Panc1 (cell line): ENCODE data around the gene PDIK1L. TPM values are rescaled to one million over a fixed set of nuclear protein-coding genes. Genes with fewer than 3 reads are reported as not detected.
A peak's percentile ranks its signal among the peaks of the same experiment; 100 is the strongest.

Experiments used
- ATAC-seq: fragments of 200-7000 bp; cut with Tn5 transposase; 2 replicates; pipeline ENCODE4 v1.9.1; 2020; ENCODE audit warnings: mild to moderate bottlenecking, moderate library complexity
- Bru-seq: library from RNA; stranded (reverse); fragments of 400-500 nt; gene quantifications from one replicate; lab custom pipeline; 2021; lab: Mats Ljungman, UMichigan
- BruChase-seq, 2 experiments: library from RNA; stranded (reverse); fragments of 400-500 nt; gene quantifications; one replicate each; lab custom pipeline; 2021; lab: Mats Ljungman, UMichigan
- BruUV-seq: library from RNA; stranded (reverse); fragments of 400-500 nt; replicated peaks from 2 replicates; lab custom pipeline; 2021; lab: Mats Ljungman, UMichigan
- CTCF ChIA-PET: fragments of 300-600 bp; sonication (Branson Sonifier 250); formaldehyde crosslinking; loops from one replicate; lab custom pipeline; 2022; ENCODE audit warnings: antibody characterized with exemption; lab: Charles Lee
- POLR2A ChIA-PET: fragments of 300-600 bp; sonication (Branson Sonifier 250); formaldehyde crosslinking; loops from one replicate; lab custom pipeline; 2022; ENCODE audit warnings: antibody characterized with exemption; lab: Charles Lee
- DNase-seq: peaks from one replicate; pipeline ENCODE4 v3.0.0-alpha.2; 2010; ENCODE audit warnings: low read depth, low spot score
- H3K27ac ChIP-seq: 2 replicates; pipeline ENCODE4 v1.5.1; 2011; ENCODE audit warnings: mild to moderate bottlenecking, low read length, inconsistent platforms
- H3K27me3 ChIP-seq: fragments of 200-500 bp; sonication (Bioruptor generic); 2 replicates; pipeline ENCODE4 v1.6.0; 2014; ENCODE audit warnings: low read length, inconsistent platforms; ENCODE audit not compliant: control insufficient read depth, insufficient read depth
- H3K36me3 ChIP-seq: fragments of 200-500 bp; sonication (Bioruptor generic); 2 replicates; pipeline ENCODE4 v1.5.1; 2014; ENCODE audit warnings: inconsistent platforms, mild to moderate bottlenecking, low read length, moderate library complexity; ENCODE audit not compliant: control insufficient read depth, insufficient read depth
- H3K4me1 ChIP-seq: 2 replicates; pipeline ENCODE4 v1.5.1; 2011; ENCODE audit warnings: inconsistent platforms, mild to moderate bottlenecking, low read length, moderate library complexity; ENCODE audit not compliant: control insufficient read depth, insufficient read depth
- H3K4me3 ChIP-seq, 2 experiments: 2 replicates each; pipeline ENCODE4 v1.5.1; 2011 to 2012; ENCODE audit warnings: low read depth in 2 of 2, low read length in 2 of 2, mild to moderate bottlenecking in 2 of 2, inconsistent platforms in 1 of 2, moderate library complexity in 1 of 2
- H3K9me3 ChIP-seq: fragments of 200-500 bp; sonication (Bioruptor generic); 2 replicates; pipeline ENCODE4 v1.5.1; 2014; ENCODE audit warnings: low read depth, mild to moderate bottlenecking, inconsistent platforms, low read length, moderate library complexity; ENCODE audit not compliant: control insufficient read depth, insufficient read depth
- CTCF ChIP-seq: fragments of 450-650 bp; IDR thresholded peaks from 2 replicates; pipeline ENCODE4 v1.5.1; 2017; ENCODE audit warnings: mild to moderate bottlenecking
- POLR2AphosphoS5 ChIP-seq: IDR thresholded peaks from 2 replicates; pipeline ENCODE4 v1.6.1; 2012; ENCODE audit warnings: mild to moderate bottlenecking, low read depth, low read length, moderate library complexity
- REST ChIP-seq, 2 experiments: IDR thresholded peaks; 2 replicates each; pipeline ENCODE4 v1.6.1; 2011 to 2012; ENCODE audit warnings: low read depth in 2 of 2, control low read depth in 1 of 2, low read length in 1 of 2, mild to moderate bottlenecking in 1 of 2, moderate library complexity in 1 of 2; ENCODE audit not compliant: insufficient read depth in 1 of 2
- SIN3A ChIP-seq: IDR thresholded peaks from 2 replicates; pipeline ENCODE4 v1.6.1; 2012; ENCODE audit warnings: low read depth, mild to moderate bottlenecking, low read length, moderate library complexity, borderline replicate concordance; ENCODE audit not compliant: insufficient read depth
- TCF7L2 ChIP-seq: IDR thresholded peaks from 2 replicates; pipeline ENCODE4 v1.6.1; 2011; ENCODE audit warnings: mild to moderate bottlenecking, low read depth, low read length, inconsistent platforms
- in situ Hi-C: cut with HindIII; loops from 2 replicates; pipeline ENCODE4 v1.10.0; 2016; ENCODE audit warnings: low sequenced_read_pairs, low pct_unique_long_range_greater_than_20kb
- intact Hi-C: fragments of 100-400 bp; cut with micrococcal nuclease; formaldehyde crosslinking; loops from one replicate; pipeline ENCODE4 v1.10.0; 2022; ENCODE audit not compliant: unreplicated experiment
- long read RNA-seq: library from polyadenylated mRNA; unstranded; transcript quantifications from one replicate; pipeline ENCODE4 v2.0.0, GENCODE V29; 2021; ENCODE audit not compliant: unreplicated experiment
- polyA plus RNA-seq: library from polyadenylated mRNA; unstranded; fragments of >200 nt; gene quantifications from one replicate; pipeline ENCODE4 v1.2.1, GENCODE V29; 2012; ENCODE audit warnings: missing spikeins; ENCODE audit not compliant: insufficient read length
- total RNA-seq: library from RNA; stranded (reverse); gene quantifications from one replicate; pipeline ENCODE4 v1.2.1, GENCODE V29; 2021; ENCODE audit not compliant: unreplicated experiment

The PDIK1L gene
- total RNA-seq (8.0 TPM), Bru-seq, nascent RNA (percentile 67 among the genes with signal in this experiment), BruChase-seq, experiment 1, labeled RNA remaining after a 2-hour chase (percentile 79 among the genes with signal in this experiment), BruChase-seq, experiment 2, labeled RNA remaining after a 6-hour chase (percentile 53 among the genes with signal in this experiment)
- polyA plus RNA-seq: 1.7 TPM
- long read RNA-seq, full-length matches to known transcripts: 24 of 28 reads
- long read RNA-seq, partial matches to known transcripts: 1 of 28 reads
- long read RNA-seq, other reads (novel, unspliced or antisense): 3 of 28 reads

GRCh38 chr1:26111530-26112406 lies at the start of gene PDIK1L:
TSS of gene PDIK1L (plus strand) at chr1:26111824. CDS start at chr1:26114309, 2,485 bp downstream.
- ATAC-seq (peak; percentile 91), DNase-seq (peak; percentile 68)
- Histone ChIP-seq H3K36me3 (peaks cover 2% of the 10 kb centered on the region), H3K4me3 (peak within 1 kb of the TSS; percentile 85 to 94), H3K4me1 (peaks cover 17% of the 10 kb centered on the region), H3K27me3 (no peaks in the 10 kb centered on the region), H3K27ac (peak within 1 kb of the TSS; percentile 83), H3K9me3 (no peaks in the 10 kb centered on the region)
- TF ChIP-seq CTCF (no peak), TCF7L2 (no peak; the same call in 1 of the 2 replicates), SIN3A (peak; percentile 96; the same call in 1 of the 2 replicates), REST (IDR thresholded peaks at IDR 0.05; ENCODE audit: insufficient read depth in 1 of 2, low read depth in 2 of 2, low read length in 1 of 2) (0 out of 4 replicates have a peak, but pooled peaks of 1 of the 2 experiments have one; percentile 11), POLR2AphosphoS5 (no peak; the same call in 1 of the 2 replicates)
- CTCF ChIA-PET: no interaction called here
- intact Hi-C loops (loop anchor here (5.0 kb wide), 1 partner anchor 74 kb away; no protein-coding TSS in a partner anchor), in situ Hi-C loops (no loop called here)
- BruUV-seq: no TSS peak
- POLR2A ChIA-PET: interaction anchor here (0.6 kb wide), 1 partner anchor 31 kb away, joined by 3 read pairs; no protein-coding TSS in a partner anchor

- Histone ChIP-seq H3K27ac (no peak overlapping the region), H3K27me3 (no peaks in the 10 kb centered on the region), H3K4me1 (no peaks in the 10 kb centered on the region; the same call in 1 of the 2 replicates), H3K36me3 (no peaks in the 10 kb centered on the region), H3K9me3 (no peaks in the 10 kb centered on the region), H3K4me3 (no peak overlapping the region)
- in situ Hi-C loops (no loop called here), intact Hi-C loops (no loop called here)
- CTCF ChIA-PET: no interaction called here
- no peak for ATAC-seq
- no TSS peak for BruUV-seq
- DNase-seq: no peak
- POLR2A ChIA-PET: no interaction called here
- TF ChIP-seq POLR2AphosphoS5 (no peak), SIN3A (no peak), REST (IDR thresholded peaks at IDR 0.05; ENCODE audit: insufficient read depth in 1 of 2, low read depth in 2 of 2, low read length in 1 of 2) (no peak), TCF7L2 (no peak), CTCF (no peak)
Measured at GRCh38 chr1:26064553-26064952, 47.1 kb upstream of the PDIK1L start.
